Panc1 (cell line): ENCODE data around the gene USP53.
"Not testable (repeated sequence)": the region's sequence is repeated elsewhere in the genome, so short reads cannot be mapped to it uniquely, and the experiment has no call there.

Experiments used
- TF ChIP-seq, protein P1 (sequence below): fragments of 450-650 bp; IDR thresholded peaks from 2 replicates; pipeline ENCODE4 v1.5.1; 2017; ENCODE audit warnings: mild to moderate bottlenecking
- TF ChIP-seq, protein P2 (sequence below), 2 experiments: IDR thresholded peaks; 2 replicates each; pipeline ENCODE4 v1.6.1; 2011 to 2012; ENCODE audit warnings: low read depth in 2 of 2, control low read depth in 1 of 2, low read length in 1 of 2, mild to moderate bottlenecking in 1 of 2, moderate library complexity in 1 of 2; ENCODE audit not compliant: insufficient read depth in 1 of 2

DNA sequence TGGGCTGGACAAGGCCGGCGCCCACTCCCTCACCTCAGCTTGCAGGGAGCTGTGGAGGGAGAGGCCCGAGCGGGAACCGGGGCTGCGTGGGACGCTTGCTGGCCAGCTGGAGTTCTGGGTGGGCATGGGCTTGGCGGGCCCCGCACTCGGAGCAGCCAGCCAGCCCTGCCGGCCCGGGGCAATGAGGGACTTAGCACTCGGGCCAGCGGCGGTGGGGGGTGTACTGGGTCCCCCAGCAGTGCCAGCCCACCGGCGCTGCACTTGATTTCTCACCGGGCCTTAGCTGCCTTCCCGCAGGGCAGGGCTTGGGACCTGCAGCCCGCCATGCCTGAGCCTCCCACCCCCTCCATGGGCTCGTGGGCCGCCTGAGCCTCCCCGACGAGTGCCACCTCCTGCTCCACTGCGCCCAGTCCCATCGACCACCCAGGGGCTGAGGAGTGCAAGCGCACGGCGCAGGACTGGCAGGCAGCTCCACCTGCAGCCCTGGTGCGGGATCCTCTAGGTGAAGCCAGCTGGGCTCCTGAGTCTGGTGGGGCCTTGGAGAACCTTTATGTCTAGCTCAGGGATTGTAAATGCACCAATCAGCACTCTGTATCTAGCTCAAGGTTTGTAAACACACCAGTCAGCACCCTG lies 38.7 kb upstream of the USP53 start:
- TF ChIP-seq, protein P1, sequence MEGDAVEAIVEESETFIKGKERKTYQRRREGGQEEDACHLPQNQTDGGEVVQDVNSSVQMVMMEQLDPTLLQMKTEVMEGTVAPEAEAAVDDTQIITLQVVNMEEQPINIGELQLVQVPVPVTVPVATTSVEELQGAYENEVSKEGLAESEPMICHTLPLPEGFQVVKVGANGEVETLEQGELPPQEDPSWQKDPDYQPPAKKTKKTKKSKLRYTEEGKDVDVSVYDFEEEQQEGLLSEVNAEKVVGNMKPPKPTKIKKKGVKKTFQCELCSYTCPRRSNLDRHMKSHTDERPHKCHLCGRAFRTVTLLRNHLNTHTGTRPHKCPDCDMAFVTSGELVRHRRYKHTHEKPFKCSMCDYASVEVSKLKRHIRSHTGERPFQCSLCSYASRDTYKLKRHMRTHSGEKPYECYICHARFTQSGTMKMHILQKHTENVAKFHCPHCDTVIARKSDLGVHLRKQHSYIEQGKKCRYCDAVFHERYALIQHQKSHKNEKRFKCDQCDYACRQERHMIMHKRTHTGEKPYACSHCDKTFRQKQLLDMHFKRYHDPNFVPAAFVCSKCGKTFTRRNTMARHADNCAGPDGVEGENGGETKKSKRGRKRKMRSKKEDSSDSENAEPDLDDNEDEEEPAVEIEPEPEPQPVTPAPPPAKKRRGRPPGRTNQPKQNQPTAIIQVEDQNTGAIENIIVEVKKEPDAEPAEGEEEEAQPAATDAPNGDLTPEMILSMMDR = not testable (repeated sequence)
- TF ChIP-seq, protein P2, sequence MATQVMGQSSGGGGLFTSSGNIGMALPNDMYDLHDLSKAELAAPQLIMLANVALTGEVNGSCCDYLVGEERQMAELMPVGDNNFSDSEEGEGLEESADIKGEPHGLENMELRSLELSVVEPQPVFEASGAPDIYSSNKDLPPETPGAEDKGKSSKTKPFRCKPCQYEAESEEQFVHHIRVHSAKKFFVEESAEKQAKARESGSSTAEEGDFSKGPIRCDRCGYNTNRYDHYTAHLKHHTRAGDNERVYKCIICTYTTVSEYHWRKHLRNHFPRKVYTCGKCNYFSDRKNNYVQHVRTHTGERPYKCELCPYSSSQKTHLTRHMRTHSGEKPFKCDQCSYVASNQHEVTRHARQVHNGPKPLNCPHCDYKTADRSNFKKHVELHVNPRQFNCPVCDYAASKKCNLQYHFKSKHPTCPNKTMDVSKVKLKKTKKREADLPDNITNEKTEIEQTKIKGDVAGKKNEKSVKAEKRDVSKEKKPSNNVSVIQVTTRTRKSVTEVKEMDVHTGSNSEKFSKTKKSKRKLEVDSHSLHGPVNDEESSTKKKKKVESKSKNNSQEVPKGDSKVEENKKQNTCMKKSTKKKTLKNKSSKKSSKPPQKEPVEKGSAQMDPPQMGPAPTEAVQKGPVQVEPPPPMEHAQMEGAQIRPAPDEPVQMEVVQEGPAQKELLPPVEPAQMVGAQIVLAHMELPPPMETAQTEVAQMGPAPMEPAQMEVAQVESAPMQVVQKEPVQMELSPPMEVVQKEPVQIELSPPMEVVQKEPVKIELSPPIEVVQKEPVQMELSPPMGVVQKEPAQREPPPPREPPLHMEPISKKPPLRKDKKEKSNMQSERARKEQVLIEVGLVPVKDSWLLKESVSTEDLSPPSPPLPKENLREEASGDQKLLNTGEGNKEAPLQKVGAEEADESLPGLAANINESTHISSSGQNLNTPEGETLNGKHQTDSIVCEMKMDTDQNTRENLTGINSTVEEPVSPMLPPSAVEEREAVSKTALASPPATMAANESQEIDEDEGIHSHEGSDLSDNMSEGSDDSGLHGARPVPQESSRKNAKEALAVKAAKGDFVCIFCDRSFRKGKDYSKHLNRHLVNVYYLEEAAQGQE (IDR thresholded peaks at IDR 0.05; ENCODE audit: insufficient read depth in 1 of 2, low read depth in 2 of 2, low read length in 1 of 2) = not testable (repeated sequence)
